Activated CD4-positive, alpha-beta T cell treated with anti-CD3 and anti-CD28 coated beads, Interleukin-2, amount 50 U/mL, for 48 hours (primary cell): ENCODE measurements around the gene CPN1.

Source experiments
- DNase-seq, 2 experiments: peaks; one replicate each; pipeline ENCODE4 v3.0.0-alpha.2; 2020

The CPN1 gene

GRCh38 chr10:100075426-100076220 lies 6.0 kb downstream of the CPN1 start:
- DNase-seq = no peak

DNA sequence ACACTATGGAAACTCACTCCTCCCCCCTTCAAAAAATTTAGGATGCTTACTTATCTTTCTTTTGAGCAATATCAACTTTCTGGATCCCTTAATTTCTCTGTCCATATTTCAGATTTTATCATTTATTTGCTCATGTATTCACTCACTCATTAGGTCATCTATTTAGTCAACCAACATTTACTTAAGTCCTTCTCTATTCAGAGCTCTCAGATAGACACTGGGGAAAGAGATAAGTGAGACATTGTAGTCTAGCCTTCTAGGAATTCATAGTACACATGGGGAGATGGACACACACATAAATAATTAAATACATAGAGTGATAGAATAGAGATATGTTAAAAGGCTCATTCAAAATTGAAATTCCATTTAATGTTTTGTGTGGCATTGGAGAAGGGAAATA lies 9.2 kb downstream of the CPN1 start:
- DNase-seq = no peak

- DNase-seq = no peak
These were observed 10.1 kb downstream of the CPN1 start for GRCh38 chr10:100071529-100071928.

- DNase-seq = no peak
These were observed 14.2 kb downstream of the CPN1 start for GRCh38 chr10:100067466-100067865.

DNA sequence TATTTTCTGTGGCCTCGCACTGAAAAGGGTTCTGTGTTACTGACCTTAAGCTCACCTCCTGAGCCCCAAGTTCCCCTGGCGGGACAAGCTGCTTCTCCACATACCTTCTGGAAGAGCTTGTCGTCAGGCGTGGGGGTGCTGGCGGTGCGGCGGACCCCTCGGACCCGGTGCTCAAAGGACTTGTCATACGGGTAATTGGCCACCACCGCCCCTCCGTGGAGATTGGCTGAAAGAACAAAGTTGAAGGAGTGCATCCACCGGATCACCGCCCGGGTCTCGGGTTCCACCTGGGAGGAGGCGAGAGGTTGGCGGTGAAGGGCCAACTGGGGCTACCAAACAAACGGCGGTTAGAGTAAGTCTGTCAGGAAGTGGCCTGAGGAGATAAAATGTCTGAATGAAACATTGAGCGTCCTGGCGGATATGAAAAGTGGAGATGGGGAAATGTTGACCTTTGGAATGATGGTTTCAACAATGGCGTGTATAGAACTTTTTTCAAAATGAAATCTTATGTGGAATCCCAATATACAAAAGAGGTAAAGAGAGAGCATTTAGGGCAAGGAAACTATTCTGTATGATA lies 16.5 kb downstream of the CPN1 start:
- no peak for DNase-seq

- no peak for DNase-seq
These were observed 20.3 kb downstream of the CPN1 start for GRCh38 chr10:100061401-100061800.

GRCh38 chr10:100057948-100058347 lies 23.7 kb downstream of the CPN1 start:
- no peak for DNase-seq

GRCh38 chr10:100053686-100054460 lies 27.8 kb downstream of the CPN1 start:
- DNase-seq = no peak

GRCh38 chr10:100046021-100046486 lies 35.6 kb downstream of the CPN1 start:
- DNase-seq = peak; percentile 89 to 90

GRCh38 chr10:100045592-100045991 lies 36.1 kb downstream of the CPN1 start:
- DNase-seq = no peak

GRCh38 chr10:100043796-100044195 lies 37.9 kb downstream of the CPN1 start:
- DNase-seq = no peak

- DNase-seq = peak; percentile 3 to 17
These were observed 38.3 kb downstream of the CPN1 start for GRCh38 chr10:100043344-100043743.

DNA sequence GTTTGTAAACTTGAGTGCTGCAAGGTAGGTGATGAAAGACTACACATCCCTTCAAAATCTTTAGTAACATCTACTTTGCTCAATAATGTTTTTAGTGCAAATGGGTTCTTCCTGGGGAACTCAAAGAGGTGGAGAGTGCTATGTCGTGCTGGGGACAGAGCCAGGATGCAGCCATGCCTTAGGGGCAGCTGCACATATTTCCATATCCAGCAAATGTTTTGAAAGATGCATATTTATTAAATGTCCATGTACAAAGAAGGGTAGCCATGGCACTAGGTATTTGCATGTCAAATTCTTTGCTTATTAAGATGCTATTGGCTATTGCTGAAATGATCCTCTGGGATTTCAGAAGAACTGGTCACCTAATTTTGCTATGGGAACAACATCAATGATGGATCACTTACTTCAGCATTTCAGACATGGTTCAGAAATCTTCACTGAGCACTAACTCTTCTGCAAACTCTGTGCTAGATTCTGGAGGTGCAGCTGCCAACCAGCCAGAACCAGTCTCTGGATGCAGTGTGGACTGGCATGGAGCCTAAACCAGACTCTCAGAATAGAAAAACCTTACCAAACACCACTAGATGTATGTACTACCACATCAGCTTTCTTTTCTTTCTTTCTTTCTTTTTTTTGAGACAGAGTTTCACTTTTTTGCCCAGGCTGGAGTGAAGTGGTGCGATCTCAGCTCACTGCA lies 40.2 kb downstream of the CPN1 start:
- DNase-seq = no peak

DNA sequence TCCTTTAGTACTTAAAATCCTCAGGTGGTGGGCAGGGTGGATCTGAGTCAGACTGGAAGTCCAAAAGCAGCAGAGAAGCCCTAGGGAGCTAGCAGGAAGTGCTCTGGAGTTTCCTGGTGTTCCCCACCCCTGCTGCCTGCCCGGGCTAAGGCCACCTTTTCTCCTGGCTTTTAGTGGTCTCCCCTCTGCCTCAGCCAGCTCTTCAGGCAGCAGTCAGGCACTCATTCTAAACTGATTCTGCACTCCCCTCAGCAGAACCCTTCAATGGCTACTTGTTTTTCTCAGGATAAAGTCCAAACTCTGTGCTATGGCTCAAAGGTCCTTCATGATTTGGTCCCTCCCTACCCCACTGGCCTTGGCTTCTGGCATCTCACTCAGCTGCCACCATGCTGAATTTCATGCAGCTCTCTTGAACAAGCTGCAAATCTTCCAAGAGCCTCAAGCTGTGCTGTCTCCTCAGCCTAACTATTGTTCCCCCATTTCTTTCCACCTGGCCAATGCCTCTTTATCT lies 43.1 kb downstream of the CPN1 start:
- DNase-seq = no peak

- DNase-seq = no peak
These were observed 43.8 kb downstream of the CPN1 start for GRCh38 chr10:100037758-100038315.

GRCh38 chr10:100036850-100037249 lies 44.8 kb downstream of the CPN1 start:
- DNase-seq = no peak

- no peak for DNase-seq
These were observed 47.8 kb downstream of the CPN1 start for GRCh38 chr10:100033766-100034418.

- no peak for DNase-seq
These were observed 54.3 kb downstream of the CPN1 start for GRCh38 chr10:100027416-100027815.

DNA sequence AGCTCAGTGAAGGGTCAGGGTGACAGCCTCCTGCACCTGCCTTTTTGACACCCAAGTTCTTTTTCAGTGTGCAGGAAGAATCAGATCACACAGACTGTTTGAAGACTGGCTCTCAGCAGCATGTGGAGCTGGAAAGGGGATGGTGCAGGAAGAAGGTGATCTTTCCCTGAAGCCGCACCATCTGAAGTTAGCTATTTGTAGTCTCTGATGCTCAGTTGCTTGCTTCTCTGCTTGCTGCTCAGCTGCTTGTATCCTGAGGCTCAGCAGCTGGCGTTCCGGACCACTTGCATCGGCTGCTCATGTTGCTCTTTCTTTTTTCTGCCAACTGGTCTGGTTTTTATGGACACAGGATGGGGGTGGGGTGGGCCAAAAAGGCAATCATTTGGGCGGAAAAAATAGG lies 56.1 kb downstream of the CPN1 start:
- no peak for DNase-seq

DNA sequence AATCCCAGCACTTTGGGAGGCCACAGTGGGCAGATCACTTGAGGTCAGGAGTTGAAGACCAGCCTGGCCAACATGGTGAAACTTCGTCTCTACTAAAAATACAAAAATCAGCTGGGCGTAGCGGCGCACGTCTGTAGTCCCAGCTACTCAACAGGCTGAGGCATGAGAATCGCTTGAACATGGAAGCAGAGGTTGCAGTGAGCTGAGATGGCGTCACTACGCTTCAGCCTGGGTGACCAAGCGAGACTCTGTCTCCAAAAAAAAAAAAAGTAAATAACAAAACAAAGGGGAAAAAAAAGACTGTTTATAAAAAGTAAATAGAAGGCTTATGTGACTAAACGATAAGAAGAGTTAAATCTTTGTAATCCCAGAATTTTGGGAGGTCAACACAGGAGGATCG lies 56.9 kb downstream of the CPN1 start:
- DNase-seq = no peak

GRCh38 chr10:100022403-100022802 lies 59.3 kb downstream of the CPN1 start:
- DNase-seq = no peak

- DNase-seq = no peak
These were observed 60.3 kb downstream of the CPN1 start for GRCh38 chr10:100021322-100021721.
